ENCODE results near the gene ARHGEF4.

The ARHGEF4 gene

DNA sequence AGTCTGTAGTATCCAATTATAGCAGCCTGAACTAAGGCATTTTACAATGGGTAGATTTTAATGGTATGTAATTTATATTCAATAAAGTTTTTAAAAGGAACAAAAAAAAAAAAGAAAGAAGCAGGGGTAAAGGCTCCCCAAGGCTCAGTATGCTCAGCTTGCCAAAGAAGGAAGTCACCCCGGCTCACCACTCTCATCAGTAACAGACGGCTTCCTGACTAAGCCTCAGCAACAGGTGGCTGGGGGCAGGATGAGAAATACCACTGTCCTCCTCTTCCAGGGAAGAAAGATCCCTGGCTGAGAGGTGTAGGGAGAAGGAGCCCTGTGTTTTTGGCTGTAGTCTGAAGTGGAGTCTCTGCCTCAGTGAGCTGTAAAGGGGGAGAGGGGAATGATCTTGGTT is 121.2 kb downstream of the ARHGEF4 start:
- TF ChIP-seq, protein P1, sequence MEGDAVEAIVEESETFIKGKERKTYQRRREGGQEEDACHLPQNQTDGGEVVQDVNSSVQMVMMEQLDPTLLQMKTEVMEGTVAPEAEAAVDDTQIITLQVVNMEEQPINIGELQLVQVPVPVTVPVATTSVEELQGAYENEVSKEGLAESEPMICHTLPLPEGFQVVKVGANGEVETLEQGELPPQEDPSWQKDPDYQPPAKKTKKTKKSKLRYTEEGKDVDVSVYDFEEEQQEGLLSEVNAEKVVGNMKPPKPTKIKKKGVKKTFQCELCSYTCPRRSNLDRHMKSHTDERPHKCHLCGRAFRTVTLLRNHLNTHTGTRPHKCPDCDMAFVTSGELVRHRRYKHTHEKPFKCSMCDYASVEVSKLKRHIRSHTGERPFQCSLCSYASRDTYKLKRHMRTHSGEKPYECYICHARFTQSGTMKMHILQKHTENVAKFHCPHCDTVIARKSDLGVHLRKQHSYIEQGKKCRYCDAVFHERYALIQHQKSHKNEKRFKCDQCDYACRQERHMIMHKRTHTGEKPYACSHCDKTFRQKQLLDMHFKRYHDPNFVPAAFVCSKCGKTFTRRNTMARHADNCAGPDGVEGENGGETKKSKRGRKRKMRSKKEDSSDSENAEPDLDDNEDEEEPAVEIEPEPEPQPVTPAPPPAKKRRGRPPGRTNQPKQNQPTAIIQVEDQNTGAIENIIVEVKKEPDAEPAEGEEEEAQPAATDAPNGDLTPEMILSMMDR (IDR thresholded peaks at IDR 0.05; ENCODE audit: borderline replicate concordance, insufficient read depth, low read depth, low read length), result no peak
- H3K4me3 ChIP-seq (ENCODE audit: low read depth, low read length), result no peak overlapping the region

DNA sequence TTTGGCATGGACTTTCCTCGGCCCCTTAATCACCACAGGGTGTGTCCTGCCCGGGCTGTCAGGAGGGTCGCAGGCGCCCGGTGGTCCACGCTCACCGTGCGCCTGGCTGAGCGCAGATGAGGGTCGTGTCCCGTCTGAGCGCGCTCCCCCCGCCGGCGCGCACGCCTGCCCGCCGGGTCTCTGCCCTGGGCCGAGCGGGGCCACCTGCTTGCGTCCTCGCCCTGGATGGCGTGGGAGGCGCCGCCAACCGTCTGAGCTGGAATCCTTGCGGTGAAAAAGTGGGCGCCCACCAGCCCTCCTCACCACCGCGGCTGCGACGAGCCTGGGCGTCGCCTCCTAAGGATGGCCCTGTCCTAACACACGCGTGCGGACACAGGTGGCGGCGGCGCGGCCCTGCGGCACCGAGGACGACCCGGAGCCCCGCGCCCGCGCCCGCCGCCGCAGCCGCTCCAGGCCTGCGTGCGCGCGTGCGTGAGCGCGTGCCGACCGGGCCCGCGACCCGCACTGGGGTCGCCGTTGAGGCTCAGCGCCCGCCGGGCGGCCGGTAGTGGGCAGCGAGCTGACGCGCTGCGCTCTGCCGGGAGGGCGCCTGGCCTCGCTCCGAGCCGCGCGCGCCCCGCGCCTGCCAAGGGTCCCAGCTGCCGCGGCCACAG is 126.6 kb downstream of the ARHGEF4 start:
- no peak overlapping the region for H3K4me3 ChIP-seq (ENCODE audit: low read depth, low read length)
- TF ChIP-seq, protein P1 (IDR thresholded peaks at IDR 0.05; ENCODE audit: borderline replicate concordance, insufficient read depth, low read depth, low read length), result no peak

DNA sequence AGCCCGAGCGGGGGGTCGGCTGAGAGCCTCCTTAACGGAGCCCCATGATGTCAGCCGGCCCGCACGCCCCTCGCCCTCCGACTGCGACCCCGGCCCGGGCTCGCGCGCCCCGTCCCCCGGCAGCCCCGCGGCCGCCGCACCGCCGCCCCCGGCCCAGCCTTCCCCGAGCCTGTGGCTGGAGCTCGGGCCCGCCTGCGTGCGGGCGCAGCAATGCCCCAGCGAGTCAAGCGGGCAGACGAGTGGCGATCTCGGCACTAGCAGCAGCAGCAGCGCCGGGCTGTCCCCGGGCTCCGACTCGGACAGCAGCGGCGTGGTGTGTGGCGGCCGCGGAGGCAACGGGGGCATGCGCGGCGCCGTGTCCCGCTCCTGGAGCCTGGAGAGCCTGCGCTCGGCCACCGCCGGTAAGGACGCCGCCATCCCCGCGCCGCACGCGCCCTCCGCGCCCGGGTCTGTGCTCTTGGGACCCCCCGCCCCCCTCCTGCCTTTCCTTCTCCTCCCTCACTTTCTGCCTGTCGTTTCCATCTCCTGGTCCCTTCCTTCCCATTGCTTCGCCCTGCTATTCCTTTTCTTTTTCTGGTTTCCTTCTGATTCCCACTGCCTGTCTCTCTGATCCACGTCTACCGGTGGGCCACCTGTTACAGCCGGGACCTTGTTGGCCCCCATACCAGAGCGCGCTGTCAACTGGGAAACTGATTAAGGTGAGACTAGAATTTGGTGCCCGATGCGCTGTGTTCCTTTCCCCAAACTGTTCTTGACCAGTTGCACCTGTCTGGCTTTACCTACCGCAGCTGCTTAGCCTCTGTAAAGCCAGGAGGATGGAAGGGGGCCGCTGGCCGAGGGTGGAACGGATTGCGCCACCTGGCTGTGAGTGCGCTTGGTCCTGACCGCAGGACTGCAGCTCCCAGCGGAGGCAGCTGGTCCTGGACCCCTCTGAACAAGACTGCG is 127.4 kb downstream of the ARHGEF4 start:
- no peak overlapping the region for H3K4me3 ChIP-seq (ENCODE audit: low read depth, low read length)
- TF ChIP-seq, protein P1 (IDR thresholded peaks at IDR 0.05; ENCODE audit: borderline replicate concordance, insufficient read depth, low read depth, low read length), result peak; percentile 29; the same call in 1 of the 2 replicates

DNA sequence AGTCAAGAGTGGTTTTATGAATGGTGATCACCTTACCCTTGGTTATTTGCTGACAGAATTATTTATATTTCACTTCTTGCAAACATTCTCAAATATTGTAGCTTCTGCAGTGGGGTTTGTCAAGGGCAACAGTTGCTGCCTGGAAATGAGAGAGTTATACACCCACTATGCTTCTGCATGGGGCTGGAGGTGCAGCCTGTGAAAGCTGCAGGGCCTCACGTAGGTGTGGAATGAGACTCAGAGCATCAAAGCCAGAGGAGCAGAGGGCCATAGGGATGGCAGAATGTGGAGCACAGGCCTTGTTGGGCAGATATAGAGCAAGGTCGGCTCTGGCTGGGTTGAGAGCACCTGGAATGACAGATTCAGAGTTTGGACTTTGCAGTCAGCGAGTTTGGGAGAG is 128.2 kb downstream of the ARHGEF4 start:
- TF ChIP-seq, protein P1 (IDR thresholded peaks at IDR 0.05; ENCODE audit: borderline replicate concordance, insufficient read depth, low read depth, low read length), result no peak
- no peak overlapping the region for H3K4me3 ChIP-seq (ENCODE audit: low read depth, low read length)

DNA sequence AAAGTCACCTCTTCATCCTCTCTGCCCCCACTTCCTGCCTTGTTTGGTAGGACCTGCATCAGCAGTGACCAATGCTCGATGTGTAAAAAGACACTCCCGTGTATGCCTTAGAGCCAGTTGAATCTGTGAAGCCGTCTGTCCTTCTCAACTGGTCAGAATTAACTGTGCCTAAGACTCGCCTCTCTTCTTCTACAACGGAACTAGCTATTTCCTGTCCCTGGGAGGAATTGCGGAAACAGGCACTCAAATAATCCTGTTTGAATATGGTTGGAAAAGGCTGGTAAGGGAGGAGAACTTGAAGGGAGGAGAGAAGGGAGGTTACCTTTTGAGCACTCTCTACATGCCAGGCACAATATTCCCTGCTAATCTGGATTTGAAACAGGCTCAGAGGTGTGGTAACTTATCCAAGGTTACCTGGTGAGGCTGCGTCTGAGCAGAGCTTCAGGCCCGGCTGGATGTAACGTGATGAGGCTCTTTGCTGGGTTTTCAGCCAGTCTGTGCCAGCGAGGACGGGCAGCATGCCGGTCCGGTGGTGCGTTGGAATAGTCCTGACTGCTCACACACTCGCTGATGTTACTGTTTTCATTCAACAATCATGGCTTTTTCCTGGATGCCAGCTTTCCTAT is 129.5 kb downstream of the ARHGEF4 start:
- H3K4me3 ChIP-seq (ENCODE audit: low read depth, low read length), result no peak overlapping the region
- TF ChIP-seq, protein P1 (IDR thresholded peaks at IDR 0.05; ENCODE audit: borderline replicate concordance, insufficient read depth, low read depth, low read length), result no peak

DNA sequence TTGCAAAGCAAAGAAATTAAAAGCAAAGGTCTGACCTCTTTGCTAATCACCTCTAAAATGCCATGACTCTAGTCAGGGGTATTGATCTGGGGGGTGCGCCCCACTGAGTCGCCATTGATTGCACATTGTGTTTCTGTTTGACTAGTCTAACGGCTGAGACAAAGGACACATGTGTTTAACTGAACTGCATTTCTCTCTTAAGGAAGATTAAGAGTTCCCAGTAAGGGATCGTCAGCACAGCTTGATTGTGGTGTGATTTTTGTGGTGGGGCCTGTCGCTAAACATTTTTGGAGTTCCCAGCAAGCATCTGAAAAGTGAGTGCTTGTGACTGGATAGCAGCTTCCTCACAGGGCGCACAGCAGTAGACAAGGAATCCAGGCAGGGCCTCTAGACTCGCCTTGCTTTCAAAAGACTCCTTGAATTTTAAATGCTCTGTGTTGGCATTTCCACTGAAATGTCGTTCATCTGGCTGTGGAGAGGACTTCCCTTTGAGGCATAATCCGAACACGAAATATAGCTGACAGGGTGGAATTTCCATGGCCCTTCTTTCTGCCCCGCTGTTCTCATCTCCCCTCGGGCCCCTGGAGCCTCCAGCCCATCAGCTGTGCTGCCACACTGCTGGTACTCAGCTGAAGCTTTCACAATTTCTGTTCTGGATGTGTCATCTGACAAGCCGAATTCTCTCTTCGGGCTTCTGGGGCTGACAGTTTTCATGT is 130.2 kb downstream of the ARHGEF4 start:
- TF ChIP-seq, protein P1 (IDR thresholded peaks at IDR 0.05; ENCODE audit: borderline replicate concordance, insufficient read depth, low read depth, low read length), result no peak
- no peak overlapping the region for H3K4me3 ChIP-seq (ENCODE audit: low read depth, low read length)
